Loucy (cell line): Measurements from ENCODE around the gene PHGDH.

Source experiments
- CTCF ChIP-seq: fragments of 200-600 bp; sonication (generic); conservative IDR thresholded peaks from 2 replicates; pipeline ENCODE4 v1.5.1; 2014; ENCODE audit warnings: mild to moderate bottlenecking, antibody characterized with exemption, low read length
- EZH2phosphoT487 ChIP-seq: fragments of 200-600 bp; IDR thresholded peaks from 2 replicates; pipeline ENCODE4 v1.6.1; 2018; ENCODE audit warnings: antibody characterized with exemption, mild to moderate bottlenecking, moderate library complexity, borderline replicate concordance

- no peak for TF ChIP-seq CTCF
- no peak for TF ChIP-seq EZH2phosphoT487
These were observed 32.8 kb downstream of the PHGDH start for GRCh38 chr1:119744598-119744942.
